ENCODE measurements around the gene ELMOD1.
A peak's percentile ranks its signal among the peaks of the same experiment; 100 is the strongest.

ELMOD1 gene

DNA sequence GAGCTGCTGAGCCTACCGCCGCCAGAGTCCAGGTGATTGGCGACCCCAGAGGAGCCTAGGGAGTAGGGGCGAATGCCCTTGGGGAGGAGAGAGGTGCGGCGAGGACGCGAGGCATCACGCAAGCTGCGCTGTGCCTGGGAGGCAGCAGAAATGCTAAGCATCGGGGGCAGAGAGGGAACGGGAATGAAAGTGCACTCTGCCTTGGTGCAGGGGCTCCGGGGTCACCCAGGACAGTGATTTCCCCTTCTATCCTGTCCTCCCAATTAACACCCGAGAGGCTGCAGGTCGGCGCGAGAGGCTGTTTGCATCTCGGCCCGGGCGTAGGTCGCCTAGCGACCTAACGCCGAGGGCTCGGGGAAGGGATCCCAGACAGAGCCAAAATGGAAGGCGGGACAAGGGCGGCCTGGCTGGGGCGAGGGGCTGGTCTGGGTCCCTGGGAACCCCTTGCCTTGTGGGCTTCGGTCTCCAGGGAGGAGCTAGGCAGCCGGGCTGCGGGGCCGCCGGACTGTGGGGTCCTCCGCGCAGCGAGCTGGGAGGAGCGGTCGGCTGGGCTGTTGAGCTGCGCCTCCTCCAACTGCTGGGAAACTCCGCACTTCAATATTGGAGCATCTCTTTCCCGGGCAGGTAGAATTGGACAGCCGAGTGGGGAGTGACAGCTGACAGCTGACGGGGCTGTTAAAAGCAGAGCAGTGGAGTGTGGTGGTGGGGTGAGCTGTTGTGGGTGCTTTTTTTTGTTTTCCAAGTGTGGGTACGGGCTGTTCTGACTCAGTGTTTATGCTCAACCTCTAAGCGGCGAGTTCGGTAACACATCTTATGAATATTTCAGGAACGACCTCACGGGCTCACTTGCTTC lies 657 bp downstream of the ELMOD1 start:
- peak; percentile 18 for DNase-seq (ENCODE audit: extremely low read depth, insufficient read length)
- TF ChIP-seq, protein P1, sequence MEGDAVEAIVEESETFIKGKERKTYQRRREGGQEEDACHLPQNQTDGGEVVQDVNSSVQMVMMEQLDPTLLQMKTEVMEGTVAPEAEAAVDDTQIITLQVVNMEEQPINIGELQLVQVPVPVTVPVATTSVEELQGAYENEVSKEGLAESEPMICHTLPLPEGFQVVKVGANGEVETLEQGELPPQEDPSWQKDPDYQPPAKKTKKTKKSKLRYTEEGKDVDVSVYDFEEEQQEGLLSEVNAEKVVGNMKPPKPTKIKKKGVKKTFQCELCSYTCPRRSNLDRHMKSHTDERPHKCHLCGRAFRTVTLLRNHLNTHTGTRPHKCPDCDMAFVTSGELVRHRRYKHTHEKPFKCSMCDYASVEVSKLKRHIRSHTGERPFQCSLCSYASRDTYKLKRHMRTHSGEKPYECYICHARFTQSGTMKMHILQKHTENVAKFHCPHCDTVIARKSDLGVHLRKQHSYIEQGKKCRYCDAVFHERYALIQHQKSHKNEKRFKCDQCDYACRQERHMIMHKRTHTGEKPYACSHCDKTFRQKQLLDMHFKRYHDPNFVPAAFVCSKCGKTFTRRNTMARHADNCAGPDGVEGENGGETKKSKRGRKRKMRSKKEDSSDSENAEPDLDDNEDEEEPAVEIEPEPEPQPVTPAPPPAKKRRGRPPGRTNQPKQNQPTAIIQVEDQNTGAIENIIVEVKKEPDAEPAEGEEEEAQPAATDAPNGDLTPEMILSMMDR (IDR thresholded peaks at IDR 0.05; ENCODE audit: insufficient read depth, low read length, poor library complexity, severe bottlenecking): no peak
- no peaks in the 10 kb centered on the region for H3K36me3 ChIP-seq (ENCODE audit: control insufficient read depth, insufficient read depth, low read length)
- H3K27me3 ChIP-seq (replicated peaks; ENCODE audit: control insufficient read depth, insufficient read depth, low read length): peaks cover 4% of the 10 kb centered on the region
- peak overlapping the region; percentile 68 for H3K4me3 ChIP-seq (replicated peaks; ENCODE audit: low read depth, low read length)

DNA sequence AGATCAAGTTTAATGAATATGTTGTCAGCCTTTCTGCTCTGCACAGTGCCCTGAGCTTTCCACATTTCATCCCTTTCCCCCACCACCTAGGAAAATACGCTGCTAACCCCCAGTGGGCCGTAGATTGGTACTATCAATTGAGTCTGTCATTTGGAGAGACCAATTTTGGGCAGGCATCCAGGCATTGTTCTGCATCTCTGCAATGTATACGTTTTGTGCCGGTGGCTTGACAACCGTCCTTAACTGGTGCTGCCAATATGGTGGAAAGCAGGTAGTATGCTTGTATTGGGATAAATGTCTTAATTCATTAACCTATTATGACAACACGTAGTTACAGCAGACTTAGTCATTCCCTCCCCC lies 1.3 kb downstream of the ELMOD1 start:
- Histone ChIP-seq H3K36me3 (ENCODE audit: control insufficient read depth, insufficient read depth, low read length) (no peaks in the 10 kb centered on the region), H3K27me3 (replicated peaks; ENCODE audit: control insufficient read depth, insufficient read depth, low read length) (peaks cover 4% of the 10 kb centered on the region), H3K4me3 (replicated peaks; ENCODE audit: low read depth, low read length) (no peak overlapping the region)
- TF ChIP-seq, protein P1 (IDR thresholded peaks at IDR 0.05; ENCODE audit: insufficient read depth, low read length, poor library complexity, severe bottlenecking): no peak
- no peak for DNase-seq (ENCODE audit: extremely low read depth, insufficient read length)

DNA sequence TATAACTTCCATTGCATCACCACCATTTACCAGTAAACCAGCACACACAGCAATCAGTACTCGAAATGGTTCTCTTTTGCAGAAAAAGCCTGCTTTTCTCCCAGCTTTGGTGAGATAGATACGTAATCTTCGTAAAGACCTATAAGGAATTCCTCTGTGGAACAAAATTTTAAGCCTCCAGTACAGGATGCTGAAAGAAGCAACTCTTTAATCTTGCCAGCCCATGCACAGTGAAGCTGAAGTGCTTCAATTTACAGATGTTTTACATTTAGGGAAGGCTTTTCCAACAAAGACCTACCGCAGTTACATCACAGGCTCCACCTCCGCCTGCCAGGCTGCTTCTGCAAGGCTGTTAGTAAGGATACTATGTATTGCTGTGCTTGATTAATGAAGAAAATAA lies 1.9 kb downstream of the ELMOD1 start:
- peaks cover 4% of the 10 kb centered on the region for H3K27me3 ChIP-seq (replicated peaks; ENCODE audit: control insufficient read depth, insufficient read depth, low read length)
- H3K4me3 ChIP-seq (replicated peaks; ENCODE audit: low read depth, low read length): no peak overlapping the region

DNA sequence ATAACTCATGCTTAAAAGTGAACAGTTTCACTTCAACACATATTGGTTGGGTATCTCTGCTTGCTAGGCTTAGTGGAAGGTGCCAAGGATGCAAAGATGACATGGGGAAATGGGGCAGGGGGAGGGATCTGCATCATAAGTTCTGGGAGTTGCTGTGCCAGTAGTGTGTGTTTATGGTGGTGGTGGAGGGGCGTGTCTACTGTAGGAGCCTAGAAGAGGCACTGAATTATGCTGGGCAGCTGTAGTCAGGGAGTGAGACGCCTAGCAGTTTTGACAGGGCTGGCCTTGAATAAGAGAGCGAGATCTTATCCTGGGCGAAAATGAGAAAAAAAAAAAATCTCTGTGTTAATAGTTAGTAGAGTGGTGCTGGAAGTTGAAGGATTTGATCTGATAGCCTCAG lies 3.0 kb downstream of the ELMOD1 start:
- TF ChIP-seq, protein P1 (IDR thresholded peaks at IDR 0.05; ENCODE audit: insufficient read depth, low read length, poor library complexity, severe bottlenecking): no peak
- H3K27me3 ChIP-seq (replicated peaks; ENCODE audit: control insufficient read depth, insufficient read depth, low read length): peaks cover 4% of the 10 kb centered on the region
- DNase-seq (ENCODE audit: extremely low read depth, insufficient read length): no peak

More for the DNA sequence above, 1.9 kb downstream of the ELMOD1 start:
- H3K36me3 ChIP-seq (ENCODE audit: control insufficient read depth, insufficient read depth, low read length): no peaks in the 10 kb centered on the region
- DNase-seq (ENCODE audit: extremely low read depth, insufficient read length): no peak
- TF ChIP-seq, protein P1 (IDR thresholded peaks at IDR 0.05; ENCODE audit: insufficient read depth, low read length, poor library complexity, severe bottlenecking): no peak

DNA sequence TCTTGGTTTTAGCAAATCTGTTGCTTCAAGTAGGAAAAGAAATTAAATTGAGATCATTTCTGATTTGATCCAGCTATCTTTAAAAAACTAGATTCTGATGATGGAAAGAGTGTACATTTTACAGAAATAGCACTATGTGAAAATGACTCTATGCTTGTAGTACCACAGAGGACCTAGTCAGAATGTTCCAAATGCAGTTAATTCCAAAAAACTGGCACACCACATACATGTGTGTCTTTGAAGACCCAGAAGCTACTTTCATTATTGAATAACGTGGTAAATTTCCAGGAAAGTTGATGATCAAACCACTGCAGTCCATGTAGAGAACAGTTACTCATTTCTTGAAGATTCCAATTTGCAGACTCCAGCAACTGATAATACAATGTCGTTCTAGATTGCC lies 3.8 kb downstream of the ELMOD1 start:
- H3K36me3 ChIP-seq (ENCODE audit: control insufficient read depth, insufficient read depth, low read length): no peaks in the 10 kb centered on the region
- TF ChIP-seq, protein P1 (IDR thresholded peaks at IDR 0.05; ENCODE audit: insufficient read depth, low read length, poor library complexity, severe bottlenecking): no peak
- no peak for DNase-seq (ENCODE audit: extremely low read depth, insufficient read length)
- peaks cover 4% of the 10 kb centered on the region for H3K27me3 ChIP-seq (replicated peaks; ENCODE audit: control insufficient read depth, insufficient read depth, low read length)
- no peak overlapping the region for H3K4me3 ChIP-seq (replicated peaks; ENCODE audit: low read depth, low read length)

More for the DNA sequence above, 3.0 kb downstream of the ELMOD1 start:
- no peaks in the 10 kb centered on the region for H3K36me3 ChIP-seq (ENCODE audit: control insufficient read depth, insufficient read depth, low read length)
- H3K4me3 ChIP-seq (replicated peaks; ENCODE audit: low read depth, low read length): no peak overlapping the region
